Right lobe of liver (tissue), 4 donors: Measurements from ENCODE around the gene XRCC2.

Experiments
- CTCF ChIP-seq, 4 donors: fragments of 200-600 bp in 3 of 4; fragments of 450-650 bp in 1 of 4; IDR thresholded peaks; one replicate each; pipeline versions ENCODE4 v1.5.1 to v1.8.0; 2016 to 2022; ENCODE audit warnings: antibody characterized with exemption in 4 of 4, mild to moderate bottlenecking in 2 of 4
- POLR2A ChIP-seq: fragments of 450-650 bp; IDR thresholded peaks from one replicate; pipeline ENCODE4 v1.6.1; 2017; ENCODE audit warnings: antibody characterized with exemption, mild to moderate bottlenecking
- donor health status: DM: no; HTN: no; CAD: no.
- donor health status: DM: no; HTN: no; CAD: no.
- donor health status: DM: no; HTN: yes; CAD: no.

GRCh38 chr7:152664636-152665035, 11.3 kb downstream of the XRCC2 start:
- TF ChIP-seq CTCF (IDR thresholded peaks at IDR 0.05) (no peak), POLR2A (no peak)
